ENCODE data around the gene CELA3A. TPM values are rescaled to one million over a fixed set of nuclear protein-coding genes. Genes with fewer than 3 reads are reported as not detected.

CELA3A gene
- total and polyA plus RNA-seq, 2 of the 8 experiments (the other 6 are each of a cell fraction or from before 2014, with no cell fraction given), result not detected

DNA sequence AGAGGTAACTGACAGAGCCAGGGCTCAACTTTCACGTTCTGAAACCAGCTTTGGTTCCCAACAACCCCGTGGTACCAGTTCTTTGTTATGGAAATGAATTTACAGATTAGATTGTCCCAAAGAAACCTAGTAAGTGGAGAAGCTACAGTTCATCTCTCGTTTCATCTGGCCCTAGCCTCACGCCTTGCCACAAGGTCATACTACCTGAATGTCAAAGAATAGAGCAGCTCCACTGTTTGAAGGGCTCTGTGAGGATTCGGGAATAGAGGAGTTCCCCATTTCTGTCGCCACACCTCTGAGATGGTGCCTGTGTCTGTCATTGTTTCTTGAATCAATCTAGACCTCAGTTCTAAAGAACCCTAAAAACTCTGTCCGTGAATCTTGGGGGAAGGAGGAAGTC is 36.1 kb downstream of the CELA3A start (continued):
- TF ChIP-seq TBP (IDR thresholded peaks at IDR 0.05; ENCODE audit: low read depth, low read length), result no peak
- TF ChIP-seq CHD2 (IDR thresholded peaks at IDR 0.05; ENCODE audit: low read length), result no peak
- no peak for TF ChIP-seq POLR2AphosphoS5 (IDR thresholded peaks at IDR 0.05; ENCODE audit: low read depth, low read length)
- no peak for TF ChIP-seq SUZ12 (IDR thresholded peaks at IDR 0.05; ENCODE audit: low read length)
